Right lung (tissue), 5 donors: ENCODE measurements around the gene KRT14. TPM values are rescaled to one million over a fixed set of nuclear protein-coding genes. Genes with fewer than 3 reads are reported as not detected.

Source experiments
- polyA plus RNA-seq, 5 donors: library from polyadenylated mRNA; unstranded; fragments of 120-200 nt; gene quantifications; one replicate each; pipeline versions ENCODE4 v1.2.1 to v1.2.3, GENCODE V29; 2013; ENCODE audit warnings: inconsistent platforms in 1 of 5, low replicate concordance in 1 of 5; ENCODE audit not compliant: insufficient read length in 5 of 5, insufficient read depth in 1 of 5

The KRT14 gene
- polyA plus RNA-seq, 5 donors, result 0.55 to 2.1 (median 0.87) TPM

Other genes with a start within 250 kb of the KRT14 start
- gene KRT33A, start 236.1 kb downstream of the KRT14 start, polyA plus RNA-seq, result not detected
- gene KRT33B, start 217.1 kb downstream of the KRT14 start, polyA plus RNA-seq, result not detected
- not detected for gene KRT34, start 204.6 kb downstream of the KRT14 start, polyA plus RNA-seq
- under 1 TPM in 1 of 5 donors, not detected in 4; 0.32 TPM for gene KRT31, start 189.3 kb downstream of the KRT14 start, polyA plus RNA-seq
- gene KRT37, start 162.3 kb downstream of the KRT14 start, polyA plus RNA-seq, result not detected
- not detected for gene KRT38, start 145.9 kb downstream of the KRT14 start, polyA plus RNA-seq
- gene KRT32, start 119.5 kb downstream of the KRT14 start, polyA plus RNA-seq, result not detected
- not detected for gene KRT35, start 105.7 kb downstream of the KRT14 start, polyA plus RNA-seq
- not detected for gene KRT36, start 97.0 kb downstream of the KRT14 start, polyA plus RNA-seq
- under 1 TPM; 0.19 to 0.58 (median 0.38) TPM for gene KRT13, start 81.3 kb downstream of the KRT14 start, polyA plus RNA-seq
- gene KRT15, start 68.0 kb downstream of the KRT14 start, polyA plus RNA-seq, result 1 to 10 TPM; 1.0 to 2.8 (median 2.3) TPM
- 100 to 1,000 TPM in 4 of 5 donors, 10 to 100 TPM in 1; 91.6 to 190 (median 122) TPM for gene KRT19, start 58.6 kb downstream of the KRT14 start, polyA plus RNA-seq
- gene KRT9, start 14.8 kb downstream of the KRT14 start, polyA plus RNA-seq, result not detected
- gene KRT16, start 25.9 kb upstream of the KRT14 start, polyA plus RNA-seq, result not detected
- gene KRT17, start 37.7 kb upstream of the KRT14 start, polyA plus RNA-seq, result 10 to 100 TPM in 2 of 5 donors, 1 to 10 TPM in 3; 2.6 to 12.1 (median 5.5) TPM
- gene EIF1, start 102.0 kb upstream of the KRT14 start, polyA plus RNA-seq, result 100 to 1,000 TPM; 648 to 772 (median 688) TPM
- gene GAST, start 125.4 kb upstream of the KRT14 start, polyA plus RNA-seq, result not detected
- under 1 TPM; 0.18 to 0.60 (median 0.49) TPM for gene HAP1, start 147.7 kb upstream of the KRT14 start, polyA plus RNA-seq
- gene JUP, start 199.8 kb upstream of the KRT14 start, polyA plus RNA-seq, result 100 to 1,000 TPM in 3 of 5 donors, 10 to 100 TPM in 2; 81.3 to 137 (median 103) TPM
- gene P3H4, start 225.1 kb upstream of the KRT14 start, polyA plus RNA-seq, result 10 to 100 TPM; 23.9 to 46.8 (median 32.1) TPM
- 100 to 1,000 TPM; 108 to 162 (median 140) TPM for gene FKBP10, start 226.1 kb upstream of the KRT14 start, polyA plus RNA-seq
- 100 to 1,000 TPM in 3 of 5 donors, 10 to 100 TPM in 2; 86.8 to 105 (median 103) TPM for gene NT5C3B, start 249.3 kb upstream of the KRT14 start, polyA plus RNA-seq